ENCODE measurements around the gene OSBPL10.

OSBPL10 gene

DNA sequence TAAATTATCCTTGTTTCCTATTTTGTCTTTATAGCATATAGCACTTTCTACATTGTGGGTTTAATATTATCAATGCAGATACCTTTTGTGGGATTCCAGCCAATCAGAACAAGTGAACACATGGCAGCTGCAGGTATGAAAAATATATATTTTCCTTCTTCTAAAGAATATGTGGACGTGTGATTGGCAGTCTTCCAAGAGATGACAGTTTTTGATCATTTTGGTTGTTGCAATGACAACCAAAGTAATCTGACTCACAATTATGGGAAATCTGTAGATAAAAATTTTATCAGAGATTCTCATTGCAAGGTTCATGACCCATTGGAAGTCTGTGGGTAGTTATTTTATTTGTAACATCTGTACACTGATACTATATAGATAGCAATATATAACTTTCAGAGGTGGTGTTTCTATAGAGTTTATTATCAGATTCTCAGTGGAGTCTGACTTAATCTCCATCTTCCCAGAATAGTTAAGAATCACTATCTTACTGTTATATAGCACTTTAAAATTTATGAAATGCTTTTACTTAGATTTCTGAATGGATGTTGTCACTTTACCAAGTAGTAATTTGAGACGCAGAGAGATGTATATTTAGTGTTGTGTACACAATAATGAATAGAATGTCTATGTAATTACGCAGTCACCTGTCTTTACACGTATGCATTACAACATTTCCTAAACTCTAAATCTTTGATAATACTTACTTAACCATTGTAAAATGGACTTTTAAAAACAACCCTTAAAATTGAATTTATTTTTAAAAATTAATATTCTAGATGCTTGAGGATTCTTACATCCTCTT lies 365.8 kb downstream of the OSBPL10 start:
- DNase-seq (ENCODE audit: low read depth) = no peak

DNA sequence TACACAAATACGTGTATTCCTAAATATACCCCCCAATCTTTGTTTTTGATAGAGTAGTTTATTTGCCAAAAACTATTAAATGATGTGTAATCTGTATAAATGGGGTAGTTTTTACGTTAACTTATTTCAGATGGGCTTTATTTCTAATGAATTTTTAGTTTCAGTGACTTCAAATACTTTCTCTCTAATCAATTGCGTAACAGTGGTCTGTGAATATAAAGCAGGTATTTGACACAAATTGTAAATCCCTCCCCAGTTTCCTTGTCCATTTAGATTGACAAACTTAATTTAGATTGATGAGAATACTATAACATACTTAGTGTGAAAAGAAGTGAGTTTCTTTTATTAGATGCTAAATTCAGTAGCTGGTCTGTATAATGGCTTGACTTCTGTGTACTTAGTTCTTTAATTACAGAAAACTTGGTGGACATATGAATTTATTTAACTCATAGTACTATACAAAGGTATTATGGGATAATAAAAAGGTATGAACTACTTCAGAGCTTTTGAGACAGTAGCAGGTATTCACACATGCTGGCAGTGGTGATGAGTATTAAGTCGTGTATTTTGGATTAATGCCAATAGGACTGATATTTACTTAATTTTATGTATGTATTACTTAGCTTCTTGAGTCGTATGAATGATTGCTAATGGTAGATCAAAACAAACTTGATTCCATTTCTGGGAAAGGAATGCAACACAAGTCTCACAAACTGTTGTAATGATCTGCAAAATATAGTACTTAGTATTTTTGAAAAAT lies 366.7 kb downstream of the OSBPL10 start:
- DNase-seq (ENCODE audit: low read depth) = no peak

DNA sequence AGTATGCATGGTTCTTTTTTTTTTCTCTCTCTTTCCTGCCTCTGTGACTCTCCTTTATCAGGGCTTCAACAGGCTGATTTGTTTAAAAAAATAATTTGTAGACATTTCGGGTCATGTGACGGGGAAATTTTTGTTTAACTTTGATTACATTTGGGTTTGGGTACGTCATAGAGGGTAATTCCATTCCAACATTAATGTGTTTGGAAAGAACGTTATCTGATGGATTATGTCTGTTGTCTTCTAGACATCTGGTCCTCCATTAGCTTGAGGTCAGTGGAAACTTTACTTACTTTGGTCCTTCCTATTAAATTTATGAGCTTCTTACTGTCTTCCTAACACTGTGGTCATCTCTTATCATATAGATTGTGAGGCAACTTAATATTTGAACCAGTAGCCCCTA lies 367.4 kb downstream of the OSBPL10 start:
- DNase-seq (ENCODE audit: low read depth) = no peak

DNA sequence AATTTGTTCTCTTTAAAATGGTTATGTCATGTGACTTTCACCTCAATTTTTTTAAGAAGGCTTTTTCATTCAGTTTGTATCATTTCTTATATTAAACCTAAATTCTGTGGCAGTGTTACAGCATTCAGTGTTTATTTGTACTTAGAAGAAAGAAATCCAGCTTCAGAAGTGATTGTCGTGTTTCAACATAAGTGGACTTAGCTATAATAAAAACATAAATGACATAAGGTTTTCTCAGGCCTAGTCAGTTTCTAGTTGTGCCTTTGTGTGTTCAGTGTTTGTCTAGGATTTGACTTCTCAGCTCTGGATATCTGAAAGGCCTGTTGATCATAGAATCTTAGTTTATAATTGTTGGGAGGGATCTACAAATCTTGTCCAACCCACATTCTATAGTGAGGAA lies 367.9 kb downstream of the OSBPL10 start:
- DNase-seq (ENCODE audit: low read depth) = no peak
